Nephron (organoid): Measurements from ENCODE around the gene TM9SF4.

Experiments
- H3K27ac Mint-ChIP-seq, 3 experiments: 2 replicates each; pipeline ENCODE4 v1.8.0; 2020; ENCODE audit warnings: mixed read lengths in 3 of 3, mild to moderate bottlenecking in 2 of 3, moderate library complexity in 1 of 3
- H3K27me3 Mint-ChIP-seq: 2 replicates; pipeline ENCODE4 v1.8.0; 2021; ENCODE audit warnings: low read depth, mild to moderate bottlenecking, moderate library complexity, mixed read lengths
- H3K36me3 Mint-ChIP-seq: 2 replicates; pipeline ENCODE4 v1.8.0; 2020; ENCODE audit warnings: low read depth, mixed read lengths
- H3K4me1 Mint-ChIP-seq: 2 replicates; pipeline ENCODE4 v1.8.0; 2020; ENCODE audit warnings: mixed read lengths
- H3K4me3 Mint-ChIP-seq, 3 experiments: 2 replicates each; pipeline ENCODE4 v1.8.0; 2020; ENCODE audit warnings: mild to moderate bottlenecking in 3 of 3, mixed read lengths in 3 of 3, moderate library complexity in 2 of 3
- H3K9me3 Mint-ChIP-seq: 2 replicates; pipeline ENCODE4 v1.8.0; 2020; ENCODE audit warnings: mixed read lengths
- CTCF ChIP-seq, 3 experiments: fragments of 200-600 bp; sonication (generic); IDR thresholded peaks; one replicate each; pipeline ENCODE4 v1.5.0; 2021; ENCODE audit warnings: antibody characterized with exemption in 3 of 3; ENCODE audit not compliant: unreplicated experiment in 3 of 3

TM9SF4 gene

GRCh38 chr20:32179934-32180333 is 70.4 kb downstream of the TM9SF4 start:
- TF ChIP-seq CTCF (IDR thresholded peaks at IDR 0.05; ENCODE audit: unreplicated experiment in 3 of 3): no peak
- H3K4me3 Mint-ChIP-seq: no peak overlapping the region
- peaks cover 20% of the 10 kb centered on the region for H3K36me3 Mint-ChIP-seq
- H3K27me3 Mint-ChIP-seq: no peaks in the 10 kb centered on the region
- H3K9me3 Mint-ChIP-seq: peaks cover 6% of the 10 kb centered on the region
- no peaks in the 10 kb centered on the region for H3K4me1 Mint-ChIP-seq
- H3K27ac Mint-ChIP-seq: no peak overlapping the region

- no peaks in the 10 kb centered on the region for H3K27me3 Mint-ChIP-seq
- peaks cover 26% of the 10 kb centered on the region for H3K36me3 Mint-ChIP-seq
- H3K4me3 Mint-ChIP-seq: no peak overlapping the region
- H3K9me3 Mint-ChIP-seq: peaks cover 6% of the 10 kb centered on the region
- H3K4me1 Mint-ChIP-seq: no peaks in the 10 kb centered on the region
- no peak for TF ChIP-seq CTCF (IDR thresholded peaks at IDR 0.05; ENCODE audit: unreplicated experiment in 3 of 3)
- no peak overlapping the region for H3K27ac Mint-ChIP-seq
These were observed 72.1 kb downstream of the TM9SF4 start for GRCh38 chr20:32181606-32182005.

- no peak overlapping the region for H3K27ac Mint-ChIP-seq
- no peaks in the 10 kb centered on the region for H3K27me3 Mint-ChIP-seq
- H3K9me3 Mint-ChIP-seq: no peaks in the 10 kb centered on the region
- no peak for TF ChIP-seq CTCF (IDR thresholded peaks at IDR 0.05; ENCODE audit: unreplicated experiment in 3 of 3)
- peaks cover 5% of the 10 kb centered on the region for H3K4me1 Mint-ChIP-seq
- no peak overlapping the region for H3K4me3 Mint-ChIP-seq
- peaks cover 14% of the 10 kb centered on the region for H3K36me3 Mint-ChIP-seq
These were observed 74.6 kb downstream of the TM9SF4 start for GRCh38 chr20:32183947-32184635.

GRCh38 chr20:32184961-32185603 is 75.6 kb downstream of the TM9SF4 start:
- Mint-ChIP-seq H3K4me1 (peaks cover 5% of the 10 kb centered on the region), H3K9me3 (no peaks in the 10 kb centered on the region), H3K27me3 (no peaks in the 10 kb centered on the region), H3K4me3 (peak overlapping the region in 1 of 3 experiments; percentile 21), H3K36me3 (peaks cover 14% of the 10 kb centered on the region), H3K27ac (peak overlapping the region in 1 of 3 experiments; percentile 63)
- no peak for TF ChIP-seq CTCF (IDR thresholded peaks at IDR 0.05; ENCODE audit: unreplicated experiment in 3 of 3)

- H3K36me3 Mint-ChIP-seq: peaks cover 14% of the 10 kb centered on the region
- TF ChIP-seq CTCF (IDR thresholded peaks at IDR 0.05; ENCODE audit: unreplicated experiment in 3 of 3): no peak
- peak overlapping the region; percentile 6 to 49 (median 32) for H3K4me3 Mint-ChIP-seq
- H3K9me3 Mint-ChIP-seq: no peaks in the 10 kb centered on the region
- peak overlapping the region in 2 of 3 experiments; percentile 38 to 55 for H3K27ac Mint-ChIP-seq
- peaks cover 14% of the 10 kb centered on the region for H3K4me1 Mint-ChIP-seq
- H3K27me3 Mint-ChIP-seq: no peaks in the 10 kb centered on the region
These were observed 77.0 kb downstream of the TM9SF4 start for GRCh38 chr20:32186506-32186905.
